ENCODE results near the gene TRAK1.

The TRAK1 gene

GRCh38 chr3:42068303-42069088 lies 22.7 kb upstream of the TRAK1 start:
- DNase-seq (ENCODE audit: low read depth in 3 of 3): no peak

DNA sequence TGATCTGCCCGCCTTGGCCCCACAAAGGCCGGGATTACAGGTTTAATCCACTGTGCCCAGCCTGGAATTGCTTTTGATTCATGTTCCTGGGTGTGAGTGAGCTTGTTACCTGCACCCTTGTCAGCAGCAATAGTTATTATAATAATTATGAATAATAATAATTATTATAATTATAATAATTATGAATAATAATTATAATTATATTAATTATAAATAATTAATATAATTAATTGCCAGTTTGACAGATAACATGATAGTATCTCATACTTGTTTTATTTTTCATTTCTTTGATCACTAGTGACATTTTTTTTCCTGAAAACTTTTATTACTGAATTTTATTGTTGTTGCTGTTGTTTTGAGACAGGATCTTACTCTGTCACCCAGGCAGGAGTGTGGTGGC lies 21.1 kb upstream of the TRAK1 start:
- no peak for DNase-seq (ENCODE audit: low read depth in 3 of 3)

DNA sequence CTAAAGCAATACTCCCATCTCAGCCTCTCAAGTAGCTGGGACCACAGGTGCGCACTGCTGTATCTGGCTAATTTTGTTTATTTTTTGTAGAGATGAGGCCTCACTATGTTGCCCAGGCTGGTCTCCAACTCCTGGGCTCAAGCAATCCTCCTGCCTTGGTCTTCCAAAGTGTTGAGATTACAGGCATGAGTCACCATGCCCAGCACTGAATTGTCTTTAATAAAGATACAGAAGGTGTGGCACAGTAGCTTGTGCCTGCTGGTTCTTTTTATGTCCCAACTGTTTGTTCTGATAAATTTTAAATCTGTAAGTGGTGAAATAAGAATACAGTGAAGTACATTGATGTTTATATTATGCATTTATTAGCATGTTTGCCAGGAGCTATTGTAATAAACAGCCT lies 20.6 kb upstream of the TRAK1 start:
- no peak for DNase-seq (ENCODE audit: low read depth in 3 of 3)

DNA sequence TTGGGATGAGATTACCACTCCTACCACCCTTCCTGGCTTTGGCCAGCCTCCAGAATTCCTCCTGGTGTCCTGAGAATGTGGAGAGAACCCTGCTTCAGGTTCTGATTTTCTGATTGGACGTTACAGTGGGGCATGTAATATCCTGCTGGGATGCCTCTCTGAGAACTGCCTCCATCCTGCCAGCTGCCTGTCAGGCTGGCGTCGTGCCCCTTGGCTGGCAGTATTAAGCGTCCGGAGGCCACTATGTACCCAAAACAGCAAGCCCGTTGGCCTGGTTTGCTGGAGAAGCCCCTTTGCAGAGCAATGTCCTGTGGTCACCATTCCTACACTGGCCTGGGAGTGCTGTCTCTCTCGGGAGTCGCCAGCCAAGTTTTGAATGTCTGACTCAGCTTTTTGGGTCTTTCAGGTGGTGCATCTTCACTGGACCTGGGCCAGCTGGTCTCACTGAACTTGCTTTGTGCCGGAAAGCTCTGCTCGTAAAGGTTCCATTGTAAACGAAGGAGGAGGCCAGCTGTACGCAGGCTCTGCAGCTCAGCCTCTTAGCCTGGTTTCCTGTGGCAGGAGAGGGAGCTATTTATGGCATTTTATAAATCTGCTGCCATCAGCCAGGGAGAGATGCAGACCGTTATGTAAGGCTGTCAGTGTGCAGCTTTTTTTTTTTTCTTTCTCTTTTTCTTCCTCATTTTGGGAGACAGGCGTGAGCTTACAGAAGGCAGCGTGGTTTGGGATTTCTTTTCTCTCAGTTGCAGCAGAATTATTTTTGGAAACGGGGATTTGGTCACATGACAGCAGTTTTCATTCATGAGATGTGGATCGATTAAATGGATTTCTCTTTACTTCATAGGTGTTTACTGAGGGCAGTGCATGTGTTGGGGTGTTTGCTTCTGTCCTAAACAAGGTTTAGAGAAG lies 19.0 kb upstream of the TRAK1 start:
- no peak for DNase-seq (ENCODE audit: low read depth in 3 of 3)

- no peak for DNase-seq (ENCODE audit: low read depth in 3 of 3)
These were observed 18.3 kb upstream of the TRAK1 start for GRCh38 chr3:42072831-42073301.

DNA sequence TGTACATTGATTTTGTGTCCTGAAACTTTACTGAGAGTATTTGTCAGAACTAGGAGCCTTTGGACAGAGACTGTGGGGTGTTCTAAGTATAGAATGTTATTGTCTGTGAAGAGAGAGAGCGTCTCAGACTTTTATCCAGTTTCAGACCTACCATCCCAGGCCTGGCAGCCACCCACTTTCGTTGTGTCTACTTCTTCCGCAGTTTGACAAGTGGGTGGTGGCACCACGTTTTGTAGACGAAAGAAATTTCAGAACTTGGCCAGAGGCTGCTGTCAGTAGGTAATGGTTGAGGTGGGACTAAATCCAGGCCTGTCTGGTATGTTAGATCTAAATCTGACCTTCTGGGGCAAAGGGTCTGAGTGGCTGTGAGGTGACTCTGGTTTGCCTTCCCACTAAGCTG lies 13.4 kb upstream of the TRAK1 start:
- DNase-seq (ENCODE audit: low read depth in 3 of 3): no peak

DNA sequence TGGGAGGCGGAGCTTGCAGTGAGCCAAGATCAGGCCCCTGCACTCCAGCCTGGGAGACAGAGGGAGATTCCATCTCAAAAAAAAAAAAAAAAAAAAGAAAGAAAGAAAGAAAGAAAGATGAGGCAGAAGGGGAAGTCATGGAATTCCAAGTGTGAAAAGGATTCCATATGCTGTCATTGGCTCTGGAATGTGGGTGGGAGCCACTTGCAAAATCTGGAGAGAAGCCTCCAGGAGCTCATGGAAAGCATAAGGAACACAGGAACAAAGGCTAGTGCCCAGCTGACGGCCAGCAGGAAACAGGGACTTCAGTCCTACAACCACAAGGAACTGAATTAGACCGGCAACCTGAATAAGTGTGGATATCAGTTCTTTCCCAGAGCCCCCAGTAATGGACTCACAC lies 12.5 kb upstream of the TRAK1 start:
- DNase-seq (ENCODE audit: low read depth in 3 of 3): no peak

DNA sequence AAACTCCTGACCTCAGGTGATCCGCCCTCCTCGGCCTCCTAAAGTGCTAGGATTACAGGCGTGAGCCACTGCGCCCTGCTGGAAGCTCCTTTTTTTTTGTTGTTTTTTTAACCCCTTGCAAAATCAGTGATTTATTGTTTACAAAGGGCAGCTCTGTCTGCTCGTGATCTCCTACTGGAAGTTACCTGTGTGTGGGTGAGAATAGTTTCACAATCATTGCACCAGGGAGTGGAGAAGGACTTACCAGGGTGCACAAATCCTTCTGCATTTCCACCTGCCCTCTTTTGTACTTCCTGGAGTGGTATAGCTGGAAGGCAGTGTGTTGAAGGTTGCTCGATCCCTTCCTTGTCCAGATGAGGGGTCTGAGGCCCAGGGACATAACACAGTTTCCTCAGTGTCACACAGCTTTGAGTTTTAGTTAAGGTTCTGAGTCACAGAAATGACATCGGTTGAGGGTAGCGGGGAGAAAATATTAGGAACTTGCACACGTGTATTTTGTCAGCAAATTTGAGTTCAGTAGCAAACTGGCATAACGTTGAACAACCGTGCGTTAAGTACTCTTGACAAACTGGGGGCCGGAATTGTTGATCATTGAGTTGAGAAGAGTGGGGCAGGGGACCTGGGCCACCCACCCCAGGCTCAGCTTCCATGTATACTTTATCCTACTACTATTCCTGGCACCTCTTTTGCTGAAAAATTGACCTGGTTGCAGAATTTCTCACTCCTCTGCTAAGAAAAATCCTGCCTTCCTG lies 11.3 kb upstream of the TRAK1 start:
- DNase-seq (ENCODE audit: low read depth in 3 of 3): no peak

- DNase-seq (ENCODE audit: low read depth in 3 of 3): peak in 1 of 3 experiments; percentile 10
These were observed 10.7 kb upstream of the TRAK1 start for GRCh38 chr3:42080453-42080872.

GRCh38 chr3:42081838-42082473 lies 9.2 kb upstream of the TRAK1 start:
- no peak for DNase-seq (ENCODE audit: low read depth in 3 of 3)

- no peak for DNase-seq (ENCODE audit: low read depth in 3 of 3)
These were observed 6.6 kb upstream of the TRAK1 start for GRCh38 chr3:42084586-42084985.

- DNase-seq (ENCODE audit: low read depth in 3 of 3): no peak
These were observed 5.3 kb upstream of the TRAK1 start for GRCh38 chr3:42085641-42086376.

DNA sequence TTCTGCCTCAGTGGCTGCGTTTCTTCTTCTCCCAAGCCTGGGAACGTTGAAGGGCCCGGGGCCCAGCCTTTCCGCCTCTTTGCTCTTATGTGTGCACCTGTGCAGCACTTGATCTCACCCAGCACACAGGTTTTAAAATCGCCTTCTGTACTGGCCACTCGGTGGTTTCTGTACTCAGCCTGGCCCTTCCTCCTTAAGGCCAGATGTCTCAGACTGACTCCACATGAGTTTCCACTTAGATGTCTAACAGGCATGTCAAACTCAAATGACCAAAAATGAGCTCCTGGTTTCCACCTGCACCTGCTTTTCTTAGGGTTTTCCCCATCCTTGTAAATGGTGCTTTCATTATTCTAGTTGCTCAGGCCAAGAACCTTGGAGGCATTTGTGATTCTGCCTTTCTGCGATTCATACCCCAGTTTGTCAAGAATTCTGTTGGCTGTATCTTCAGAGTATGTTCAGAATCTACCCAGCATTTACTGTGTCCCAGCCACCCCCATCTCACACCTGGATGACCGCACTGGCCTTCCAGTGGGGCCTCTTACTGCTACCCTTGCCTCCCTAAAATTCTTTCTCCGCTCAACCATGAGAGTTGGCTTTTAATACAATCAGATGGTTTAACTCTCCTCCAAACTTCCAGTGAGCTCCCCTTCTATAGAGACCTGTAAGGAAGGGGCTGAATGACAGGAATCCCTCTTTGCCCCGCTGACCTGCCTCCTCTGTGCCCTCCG lies 2.2 kb upstream of the TRAK1 start:
- no peak for DNase-seq (ENCODE audit: low read depth in 3 of 3)

- no peak for DNase-seq (ENCODE audit: low read depth in 3 of 3)
These were observed 849 bp downstream of the TRAK1 start for GRCh38 chr3:42092006-42092405.

GRCh38 chr3:42094128-42094527 lies 3.0 kb downstream of the TRAK1 start:
- no peak for DNase-seq (ENCODE audit: low read depth in 3 of 3)

DNA sequence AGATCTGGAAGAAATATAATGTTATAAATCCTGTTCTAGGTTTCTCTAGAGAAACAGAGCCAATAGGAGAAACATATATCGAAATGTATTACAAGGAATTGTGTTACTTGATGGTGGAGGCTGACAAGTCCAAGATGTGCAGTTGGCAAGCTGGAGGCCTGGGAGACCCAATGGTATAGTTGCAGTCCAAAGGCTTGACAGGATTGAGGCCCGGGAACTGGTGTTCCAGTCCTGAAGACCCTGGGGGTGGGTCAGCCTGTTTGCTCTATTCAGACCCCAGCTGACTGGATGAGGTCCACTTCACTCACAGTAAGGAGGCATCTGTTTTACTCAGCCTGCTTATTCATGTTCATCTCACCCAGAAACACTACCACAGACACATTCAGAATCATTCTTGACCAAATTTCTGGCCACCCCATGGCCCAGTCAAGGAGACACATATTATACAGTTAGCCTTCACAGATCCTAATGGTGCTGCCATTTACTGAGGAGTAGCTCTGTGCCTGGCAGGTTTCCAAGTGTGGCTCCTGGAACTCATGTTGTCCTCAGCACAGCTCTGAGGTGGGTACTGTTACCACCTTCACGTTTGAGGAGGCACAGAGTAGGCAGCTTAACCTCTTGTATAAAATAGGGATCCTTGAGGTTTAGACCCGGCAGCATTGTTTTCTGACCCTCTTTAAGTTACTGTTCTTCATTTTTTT lies 3.7 kb downstream of the TRAK1 start:
- DNase-seq (ENCODE audit: low read depth in 3 of 3): no peak

GRCh38 chr3:42095540-42095939 lies 4.4 kb downstream of the TRAK1 start:
- no peak for DNase-seq (ENCODE audit: low read depth in 3 of 3)

- peak in 2 of 3 experiments; percentile 9 to 35 for DNase-seq (ENCODE audit: low read depth in 3 of 3)
These were observed 5.8 kb downstream of the TRAK1 start for GRCh38 chr3:42096796-42097565.

DNA sequence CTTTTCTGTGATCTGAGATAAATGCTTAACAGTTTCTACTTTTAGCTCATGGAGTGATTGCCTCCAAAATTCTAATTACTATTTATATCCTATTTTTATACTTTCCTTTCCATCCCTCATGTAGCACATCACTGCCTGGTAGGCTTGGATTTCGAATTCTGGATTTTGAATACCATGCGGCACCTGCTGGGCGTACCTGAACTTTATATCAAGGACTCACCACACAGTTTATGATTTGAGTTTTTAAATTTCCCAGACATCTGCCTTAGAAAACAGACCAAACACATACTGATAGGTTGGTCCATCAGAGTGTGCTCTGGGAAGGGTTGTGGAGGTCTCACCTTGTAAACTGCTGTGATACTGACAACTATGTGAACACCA lies 6.4 kb downstream of the TRAK1 start:
- no peak for DNase-seq (ENCODE audit: low read depth in 3 of 3)

Measured in stimulated activated CD4-positive, alpha-beta T cell treated with anti-CD3 and anti-CD28 coated beads, TNF-alpha, amount 100 ng/mL, for 4 hours (primary cell).